SK-N-SH treated with all-trans-retinoic acid at 6 μM for 48 hours (cell line): ENCODE data around the gene DENND1A.

Experiments used
- ATAC-seq: fragments of 200-7000 bp; cut with Tn5 transposase; 3 replicates; pipeline ENCODE4 v1.9.1; 2020; ENCODE audit warnings: mild to moderate bottlenecking, moderate library complexity
- ARNTL ChIP-seq: fragments of 450-650 bp; formaldehyde crosslinking; IDR thresholded peaks from 2 replicates; pipeline ENCODE4 v1.5.0; 2020; ENCODE audit warnings: low read depth, mild to moderate bottlenecking, moderate library complexity, borderline replicate concordance
- BACH2 ChIP-seq: fragments of 250-450 bp; sonication (Bioruptor Pico); IDR thresholded peaks from 2 replicates; pipeline ENCODE4 v1.9.0; 2021; ENCODE audit warnings: mild to moderate bottlenecking, borderline replicate concordance
- CSDC2 ChIP-seq: fragments of 250-450 bp; sonication (Bioruptor Pico); IDR thresholded peaks from 2 replicates; pipeline ENCODE4 v1.5.0; 2020; ENCODE audit warnings: mild to moderate bottlenecking, moderate library complexity
- ESRRG ChIP-seq: fragments of 250-450 bp; sonication (Bioruptor Pico); IDR thresholded peaks from 2 replicates; pipeline ENCODE4 v1.6.1; 2021; ENCODE audit warnings: mild to moderate bottlenecking
- GLIS3 ChIP-seq: fragments of 250-450 bp; sonication (Bioruptor Pico); IDR thresholded peaks from 2 replicates; pipeline ENCODE4 v1.5.0; 2020; ENCODE audit warnings: mild to moderate bottlenecking, moderate library complexity
- ISL1 ChIP-seq: fragments of 250-450 bp; sonication (Bioruptor Pico); IDR thresholded peaks from 2 replicates; pipeline ENCODE4 v2.1.2; 2022; ENCODE audit warnings: mild to moderate bottlenecking, moderate library complexity
- OSR1 ChIP-seq: fragments of 250-450 bp; sonication (Bioruptor Pico); IDR thresholded peaks from 2 replicates; pipeline ENCODE4 v1.8.0; 2022; ENCODE audit warnings: moderate library complexity, mild to moderate bottlenecking, inconsistent platforms
- PPARA ChIP-seq: fragments of 250-450 bp; sonication (Bioruptor Pico); IDR thresholded peaks from 2 replicates; pipeline ENCODE4 v1.5.0; 2020; ENCODE audit warnings: mild to moderate bottlenecking, borderline replicate concordance
- RARB ChIP-seq: fragments of 250-450 bp; sonication (Bioruptor Pico); IDR thresholded peaks from 2 replicates; pipeline ENCODE4 v1.8.0; 2021; ENCODE audit warnings: mild to moderate bottlenecking, moderate library complexity
- SNAI2 ChIP-seq: fragments of 250-450 bp; sonication (Bioruptor Pico); IDR thresholded peaks from 2 replicates; pipeline ENCODE4 v1.5.0; 2020; ENCODE audit warnings: mild to moderate bottlenecking, moderate library complexity
- TCF4 ChIP-seq: fragments of 250-450 bp; sonication (Bioruptor Pico); IDR thresholded peaks from 2 replicates; pipeline ENCODE4 v1.8.0; 2021; ENCODE audit warnings: mild to moderate bottlenecking, moderate library complexity, borderline replicate concordance
- TOX ChIP-seq: fragments of 250-450 bp; sonication (Bioruptor Pico); IDR thresholded peaks from 2 replicates; pipeline ENCODE4 v1.8.0; 2021; ENCODE audit warnings: mild to moderate bottlenecking, moderate library complexity, borderline replicate concordance
- ZC3H10 ChIP-seq: fragments of 250-450 bp; sonication (Bioruptor Pico); IDR thresholded peaks from 2 replicates; pipeline ENCODE4 v1.5.1; 2021; ENCODE audit warnings: mild to moderate bottlenecking, moderate library complexity
- ZFP3 ChIP-seq: fragments of 250-450 bp; sonication (Bioruptor Pico); IDR thresholded peaks from 2 replicates; pipeline ENCODE4 v1.5.0; 2020; ENCODE audit warnings: mild to moderate bottlenecking, moderate library complexity
- ZNF565 ChIP-seq: fragments of 450-650 bp; formaldehyde crosslinking; conservative IDR thresholded peaks from 2 replicates; pipeline ENCODE4 v1.5.0; 2020; ENCODE audit warnings: low read depth, mild to moderate bottlenecking, moderate library complexity
- ZNF70 ChIP-seq: fragments of 450-650 bp; formaldehyde crosslinking; IDR thresholded peaks from 2 replicates; pipeline ENCODE4 v1.5.0; 2020; ENCODE audit warnings: mild to moderate bottlenecking, moderate library complexity
- ZNF8 ChIP-seq: fragments of 450-650 bp; formaldehyde crosslinking; IDR thresholded peaks from 2 replicates; pipeline ENCODE4 v1.5.0; 2020; ENCODE audit warnings: mild to moderate bottlenecking, moderate library complexity
- TF ChIP-seq, protein P1 (sequence below): fragments of 250-450 bp; sonication (Bioruptor Pico); IDR thresholded peaks from 2 replicates; pipeline ENCODE4 v1.5.1; 2020; ENCODE audit warnings: low read depth, mild to moderate bottlenecking, moderate library complexity
- TF ChIP-seq, protein P2 (sequence below): fragments of 250-450 bp; sonication (Bioruptor Pico); IDR thresholded peaks from 2 replicates; pipeline ENCODE4 v1.8.0; 2021; ENCODE audit warnings: low read depth, mild to moderate bottlenecking, moderate library complexity, borderline replicate concordance
- TF ChIP-seq, protein P3 (sequence below): fragments of 250-450 bp; sonication (Bioruptor Pico); IDR thresholded peaks from 2 replicates; pipeline ENCODE4 v1.8.0; 2020; ENCODE audit warnings: mild to moderate bottlenecking, moderate library complexity, borderline replicate concordance
- TF ChIP-seq, protein P4 (sequence below): fragments of 250-450 bp; sonication (Bioruptor Pico); IDR thresholded peaks from 2 replicates; pipeline ENCODE4 v1.5.1; 2021; ENCODE audit warnings: mild to moderate bottlenecking, moderate library complexity

Gene DENND1A

DNA sequence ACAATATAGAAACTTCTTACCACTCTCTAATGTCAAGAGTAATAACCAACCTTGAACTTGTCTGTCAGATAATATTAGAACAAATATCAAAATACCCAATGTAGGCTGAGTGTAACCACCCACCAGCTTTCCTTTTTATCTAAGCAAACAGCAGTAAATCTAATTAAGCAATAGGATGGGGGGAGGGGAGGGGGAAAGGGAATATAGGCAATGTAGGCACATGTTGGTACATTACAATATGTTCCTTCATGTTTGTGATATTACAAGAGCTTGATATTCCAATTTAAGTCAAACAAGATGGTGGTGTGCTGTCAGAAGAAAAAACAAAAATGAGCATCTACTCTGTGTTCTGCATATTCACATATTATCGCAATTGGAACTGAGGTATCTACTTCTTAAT is 158.2 kb downstream of the DENND1A start:
- TF ChIP-seq ZNF565 (CRISPR knock-in tag) (no peak), OSR1 (no peak), BACH2 (CRISPR knock-in tag) (no peak), CSDC2 (CRISPR knock-in tag) (no peak), RARB (CRISPR knock-in tag) (no peak), GLIS3 (CRISPR knock-in tag) (no peak), TCF4 (CRISPR knock-in tag) (no peak), ZNF70 (CRISPR knock-in tag) (no peak), ZNF8 (CRISPR knock-in tag) (no peak), ISL1 (CRISPR knock-in tag) (no peak)
- TF ChIP-seq, protein P1, sequence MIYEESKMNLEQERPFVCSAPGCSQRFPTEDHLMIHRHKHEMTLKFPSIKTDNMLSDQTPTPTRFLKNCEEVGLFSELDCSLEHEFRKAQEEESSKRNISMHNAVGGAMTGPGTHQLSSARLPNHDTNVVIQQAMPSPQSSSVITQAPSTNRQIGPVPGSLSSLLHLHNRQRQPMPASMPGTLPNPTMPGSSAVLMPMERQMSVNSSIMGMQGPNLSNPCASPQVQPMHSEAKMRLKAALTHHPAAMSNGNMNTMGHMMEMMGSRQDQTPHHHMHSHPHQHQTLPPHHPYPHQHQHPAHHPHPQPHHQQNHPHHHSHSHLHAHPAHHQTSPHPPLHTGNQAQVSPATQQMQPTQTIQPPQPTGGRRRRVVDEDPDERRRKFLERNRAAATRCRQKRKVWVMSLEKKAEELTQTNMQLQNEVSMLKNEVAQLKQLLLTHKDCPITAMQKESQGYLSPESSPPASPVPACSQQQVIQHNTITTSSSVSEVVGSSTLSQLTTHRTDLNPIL (CRISPR knock-in tag), result no peak
- TF ChIP-seq, all 23 proteins: peak for 0
- ATAC-seq, result no peak

DNA sequence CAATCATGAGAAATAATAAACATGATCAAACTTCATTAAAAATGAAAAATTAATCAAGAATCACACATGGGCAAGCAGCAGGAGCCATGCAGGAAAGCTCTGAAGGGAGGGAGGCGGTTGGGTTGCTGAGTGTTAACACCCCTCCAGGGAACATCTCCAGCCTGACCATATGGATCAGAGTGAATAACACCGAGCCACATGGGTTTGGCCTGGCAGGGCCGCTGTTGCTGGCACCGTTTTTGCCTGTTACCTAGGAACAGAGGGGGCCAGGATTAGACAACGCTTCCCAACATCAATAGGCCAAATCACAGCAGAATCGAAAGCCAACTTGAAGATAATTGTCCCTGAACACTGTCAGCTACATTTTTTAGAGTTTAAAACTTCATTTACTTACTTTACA is 160.2 kb downstream of the DENND1A start:
- no peak for TF ChIP-seq PPARA (CRISPR knock-in tag)
- no peak for ATAC-seq

DNA sequence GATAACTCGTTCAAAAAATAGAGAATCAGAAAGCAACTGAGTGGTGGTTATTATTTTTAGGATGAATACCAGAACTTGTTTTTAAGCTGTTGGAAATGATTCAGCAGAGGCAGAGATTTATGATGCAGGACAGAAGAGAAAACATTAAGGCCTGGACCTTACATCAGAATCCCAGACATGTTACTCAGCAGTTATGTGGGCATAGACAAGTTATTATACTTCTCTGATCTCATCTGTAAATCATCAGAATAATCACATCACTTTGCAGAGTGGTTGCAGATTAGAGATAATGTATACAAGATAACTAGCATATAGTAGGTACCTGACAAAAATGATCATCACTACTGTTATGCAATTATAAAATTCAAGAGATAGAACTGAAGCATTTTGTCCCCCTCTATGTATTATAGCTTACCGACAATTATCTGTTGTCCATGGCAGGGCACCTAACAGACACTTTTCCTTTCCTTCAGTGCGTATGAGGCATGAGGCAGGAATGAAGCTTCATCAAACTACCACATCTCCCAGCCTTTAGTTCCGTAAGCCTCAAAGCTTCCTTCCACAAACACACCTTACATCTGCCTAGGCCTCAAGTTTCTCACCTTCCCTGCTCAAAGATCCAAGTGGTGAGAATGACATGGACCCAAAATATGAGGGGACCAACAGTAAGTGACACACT is 165.9 kb downstream of the DENND1A start:
- peak; percentile 90 for ATAC-seq
- TF ChIP-seq GLIS3 (CRISPR knock-in tag) (no peak), ISL1 (CRISPR knock-in tag) (peak; percentile 97), ZNF70 (CRISPR knock-in tag) (no peak), TCF4 (CRISPR knock-in tag) (peak; percentile 40; the same call in 1 of the 2 replicates), ZNF565 (CRISPR knock-in tag) (no peak), BACH2 (CRISPR knock-in tag) (no peak), ZC3H10 (no peak), CSDC2 (CRISPR knock-in tag) (no peak), SNAI2 (CRISPR knock-in tag) (no peak), RARB (CRISPR knock-in tag) (no peak), TOX (CRISPR knock-in tag) (no peak), ZNF8 (CRISPR knock-in tag) (no peak)
- TF ChIP-seq, protein P2, sequence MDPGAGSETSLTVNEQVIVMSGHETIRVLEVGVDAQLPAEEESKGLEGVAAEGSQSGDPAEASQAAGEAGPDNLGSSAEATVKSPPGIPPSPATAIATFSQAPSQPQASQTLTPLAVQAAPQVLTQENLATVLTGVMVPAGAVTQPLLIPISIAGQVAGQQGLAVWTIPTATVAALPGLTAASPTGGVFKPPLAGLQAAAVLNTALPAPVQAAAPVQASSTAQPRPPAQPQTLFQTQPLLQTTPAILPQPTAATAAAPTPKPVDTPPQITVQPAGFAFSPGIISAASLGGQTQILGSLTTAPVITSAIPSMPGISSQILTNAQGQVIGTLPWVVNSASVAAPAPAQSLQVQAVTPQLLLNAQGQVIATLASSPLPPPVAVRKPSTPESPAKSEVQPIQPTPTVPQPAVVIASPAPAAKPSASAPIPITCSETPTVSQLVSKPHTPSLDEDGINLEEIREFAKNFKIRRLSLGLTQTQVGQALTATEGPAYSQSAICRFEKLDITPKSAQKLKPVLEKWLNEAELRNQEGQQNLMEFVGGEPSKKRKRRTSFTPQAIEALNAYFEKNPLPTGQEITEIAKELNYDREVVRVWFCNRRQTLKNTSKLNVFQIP (CRISPR knock-in tag), result no peak
- TF ChIP-seq, protein P1 (CRISPR knock-in tag), result peak; percentile 71
- TF ChIP-seq, protein P3, sequence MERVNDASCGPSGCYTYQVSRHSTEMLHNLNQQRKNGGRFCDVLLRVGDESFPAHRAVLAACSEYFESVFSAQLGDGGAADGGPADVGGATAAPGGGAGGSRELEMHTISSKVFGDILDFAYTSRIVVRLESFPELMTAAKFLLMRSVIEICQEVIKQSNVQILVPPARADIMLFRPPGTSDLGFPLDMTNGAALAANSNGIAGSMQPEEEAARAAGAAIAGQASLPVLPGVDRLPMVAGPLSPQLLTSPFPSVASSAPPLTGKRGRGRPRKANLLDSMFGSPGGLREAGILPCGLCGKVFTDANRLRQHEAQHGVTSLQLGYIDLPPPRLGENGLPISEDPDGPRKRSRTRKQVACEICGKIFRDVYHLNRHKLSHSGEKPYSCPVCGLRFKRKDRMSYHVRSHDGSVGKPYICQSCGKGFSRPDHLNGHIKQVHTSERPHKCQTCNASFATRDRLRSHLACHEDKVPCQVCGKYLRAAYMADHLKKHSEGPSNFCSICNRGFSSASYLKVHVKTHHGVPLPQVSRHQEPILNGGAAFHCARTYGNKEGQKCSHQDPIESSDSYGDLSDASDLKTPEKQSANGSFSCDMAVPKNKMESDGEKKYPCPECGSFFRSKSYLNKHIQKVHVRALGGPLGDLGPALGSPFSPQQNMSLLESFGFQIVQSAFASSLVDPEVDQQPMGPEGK, result 0 out of 2 replicates have a peak, but pooled peaks have one; percentile 21

DNA sequence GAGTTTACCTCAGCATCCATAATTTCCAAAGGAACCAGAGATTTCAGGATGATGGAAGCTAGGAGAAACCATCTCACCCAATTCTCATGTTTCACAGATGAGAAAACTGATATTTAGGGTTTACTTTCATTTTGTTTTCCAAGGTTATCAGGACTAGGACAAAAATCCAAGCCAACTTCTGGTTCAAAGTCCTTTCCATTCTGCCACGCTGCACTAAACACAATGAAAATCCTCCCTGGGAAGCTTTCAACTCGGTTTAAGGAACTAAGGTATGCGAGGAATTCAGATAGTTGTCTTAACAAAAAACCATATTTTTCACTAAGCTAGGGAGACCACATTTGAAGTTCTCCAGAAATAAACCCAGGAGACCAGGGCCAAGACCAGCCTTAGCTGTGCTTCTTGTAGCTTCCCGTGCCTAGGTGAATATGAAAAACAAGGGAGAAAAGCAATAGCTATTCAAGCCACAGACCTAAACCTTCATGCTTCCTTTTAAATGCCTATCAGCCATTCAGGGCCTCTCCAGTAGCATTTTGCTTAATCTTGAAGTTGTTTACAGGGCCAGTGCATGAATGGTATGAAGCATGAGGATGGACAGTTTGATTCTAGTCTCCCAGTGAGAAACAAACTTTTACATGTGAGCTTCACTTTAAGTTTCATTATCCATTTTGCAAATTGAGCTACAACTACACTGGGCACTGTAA is 167.9 kb downstream of the DENND1A start:
- peak; percentile 33; the same call in 2 of the 3 replicates for ATAC-seq
- no peak for TF ChIP-seq TCF4 (CRISPR knock-in tag)
- TF ChIP-seq ISL1 (CRISPR knock-in tag), result peak; percentile 27; the same call in 1 of the 2 replicates
- TF ChIP-seq ESRRG (CRISPR knock-in tag), result no peak

DNA sequence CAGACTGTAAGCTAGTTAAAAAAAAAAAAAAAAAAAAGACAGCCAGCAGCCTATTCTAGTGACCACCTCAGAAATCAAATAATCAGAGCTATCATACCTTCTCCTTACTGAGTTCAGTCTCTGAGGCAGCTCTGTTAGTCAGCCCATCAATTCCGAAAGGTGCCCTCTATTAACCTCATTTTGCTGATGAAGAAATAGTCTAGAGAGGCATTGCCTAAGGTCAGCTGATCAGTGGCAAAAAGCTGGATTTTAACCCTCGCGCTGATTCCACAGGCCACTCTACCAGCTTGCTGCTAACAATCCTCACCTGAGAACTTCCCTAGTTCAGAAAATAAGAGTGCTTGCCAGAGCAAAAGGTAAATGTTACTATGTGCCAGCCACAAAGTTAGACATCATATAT is 172.0 kb downstream of the DENND1A start:
- no peak for ATAC-seq
- TF ChIP-seq ESRRG (CRISPR knock-in tag), result no peak
- no peak for TF ChIP-seq PPARA (CRISPR knock-in tag)
- TF ChIP-seq, protein P4, sequence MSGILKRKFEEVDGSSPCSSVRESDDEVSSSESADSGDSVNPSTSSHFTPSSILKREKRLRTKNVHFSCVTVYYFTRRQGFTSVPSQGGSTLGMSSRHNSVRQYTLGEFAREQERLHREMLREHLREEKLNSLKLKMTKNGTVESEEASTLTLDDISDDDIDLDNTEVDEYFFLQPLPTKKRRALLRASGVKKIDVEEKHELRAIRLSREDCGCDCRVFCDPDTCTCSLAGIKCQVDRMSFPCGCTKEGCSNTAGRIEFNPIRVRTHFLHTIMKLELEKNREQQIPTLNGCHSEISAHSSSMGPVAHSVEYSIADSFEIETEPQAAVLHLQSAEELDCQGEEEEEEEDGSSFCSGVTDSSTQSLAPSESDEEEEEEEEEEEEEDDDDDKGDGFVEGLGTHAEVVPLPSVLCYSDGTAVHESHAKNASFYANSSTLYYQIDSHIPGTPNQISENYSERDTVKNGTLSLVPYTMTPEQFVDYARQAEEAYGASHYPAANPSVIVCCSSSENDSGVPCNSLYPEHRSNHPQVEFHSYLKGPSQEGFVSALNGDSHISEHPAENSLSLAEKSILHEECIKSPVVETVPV (CRISPR knock-in tag), result no peak
- no peak for TF ChIP-seq ZFP3
- TF ChIP-seq ZNF565 (CRISPR knock-in tag), result no peak
- TF ChIP-seq ARNTL (CRISPR knock-in tag), result no peak
- no peak for TF ChIP-seq ISL1 (CRISPR knock-in tag)
- TF ChIP-seq, protein P2 (CRISPR knock-in tag), result no peak
- TF ChIP-seq TCF4 (CRISPR knock-in tag), result no peak
- no peak for TF ChIP-seq ZNF8 (CRISPR knock-in tag)
- no peak for TF ChIP-seq OSR1
- no peak for TF ChIP-seq BACH2 (CRISPR knock-in tag)
- TF ChIP-seq ZNF70 (CRISPR knock-in tag), result no peak
- no peak for TF ChIP-seq GLIS3 (CRISPR knock-in tag)
- TF ChIP-seq CSDC2 (CRISPR knock-in tag), result no peak
